Adrenal gland (tissue), 5 donors: ENCODE data around the gene WHRN.

ENCODE experiments used
- CTCF ChIP-seq, 6 experiments: fragments of 450-650 bp in 4 of 6; fragments of 200-600 bp in 2 of 6; sonication (generic) in 1 of 6; IDR thresholded peaks; 1 replicate in 5 of 6; 2 replicates in 1 of 6; pipeline versions ENCODE4 v1.5.1 to v1.8.0; 2016 to 2021; ENCODE audit warnings: antibody characterized with exemption in 6 of 6, mild to moderate bottlenecking in 2 of 6, moderate library complexity in 1 of 6
- POLR2A ChIP-seq, 2 donors: fragments of 450-650 bp; IDR thresholded peaks; one replicate each; pipeline ENCODE4 v1.6.1; 2017; ENCODE audit warnings: antibody characterized with exemption in 2 of 2, mild to moderate bottlenecking in 2 of 2, moderate library complexity in 1 of 2
- donor health status: DM: no; HTN: no; CAD: no.

GRCh38 chr9:114450181-114450580 is 55.1 kb downstream of the WHRN start:
- TF ChIP-seq CTCF (IDR thresholded peaks at IDR 0.05) (no peak), POLR2A (IDR thresholded peaks at IDR 0.05) (no peak)
